ENCODE measurements around the gene UTP11.

UTP11 gene

GRCh38 chr1:38006008-38006828, 6.3 kb upstream of the UTP11 start:
- H3K27me3 ChIP-seq (replicated peaks; ENCODE audit: control insufficient read depth, insufficient read depth, low read length): no peaks in the 10 kb centered on the region
- no peak for DNase-seq (ENCODE audit: extremely low read depth, insufficient read length)
- H3K36me3 ChIP-seq (ENCODE audit: control insufficient read depth, insufficient read depth, low read length): no peaks in the 10 kb centered on the region
- TF ChIP-seq, protein P1, sequence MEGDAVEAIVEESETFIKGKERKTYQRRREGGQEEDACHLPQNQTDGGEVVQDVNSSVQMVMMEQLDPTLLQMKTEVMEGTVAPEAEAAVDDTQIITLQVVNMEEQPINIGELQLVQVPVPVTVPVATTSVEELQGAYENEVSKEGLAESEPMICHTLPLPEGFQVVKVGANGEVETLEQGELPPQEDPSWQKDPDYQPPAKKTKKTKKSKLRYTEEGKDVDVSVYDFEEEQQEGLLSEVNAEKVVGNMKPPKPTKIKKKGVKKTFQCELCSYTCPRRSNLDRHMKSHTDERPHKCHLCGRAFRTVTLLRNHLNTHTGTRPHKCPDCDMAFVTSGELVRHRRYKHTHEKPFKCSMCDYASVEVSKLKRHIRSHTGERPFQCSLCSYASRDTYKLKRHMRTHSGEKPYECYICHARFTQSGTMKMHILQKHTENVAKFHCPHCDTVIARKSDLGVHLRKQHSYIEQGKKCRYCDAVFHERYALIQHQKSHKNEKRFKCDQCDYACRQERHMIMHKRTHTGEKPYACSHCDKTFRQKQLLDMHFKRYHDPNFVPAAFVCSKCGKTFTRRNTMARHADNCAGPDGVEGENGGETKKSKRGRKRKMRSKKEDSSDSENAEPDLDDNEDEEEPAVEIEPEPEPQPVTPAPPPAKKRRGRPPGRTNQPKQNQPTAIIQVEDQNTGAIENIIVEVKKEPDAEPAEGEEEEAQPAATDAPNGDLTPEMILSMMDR (IDR thresholded peaks at IDR 0.05; ENCODE audit: insufficient read depth, low read length, poor library complexity, severe bottlenecking): no peak
- peak overlapping the region; percentile 38 for H3K4me3 ChIP-seq (replicated peaks; ENCODE audit: low read depth, low read length)

GRCh38 chr1:38009088-38009840, 3.3 kb upstream of the UTP11 start:
- Histone ChIP-seq H3K4me3 (replicated peaks; ENCODE audit: low read depth, low read length) (no peak overlapping the region), H3K27me3 (replicated peaks; ENCODE audit: control insufficient read depth, insufficient read depth, low read length) (no peaks in the 10 kb centered on the region), H3K36me3 (ENCODE audit: control insufficient read depth, insufficient read depth, low read length) (no peaks in the 10 kb centered on the region)
- TF ChIP-seq, protein P1 (IDR thresholded peaks at IDR 0.05; ENCODE audit: insufficient read depth, low read length, poor library complexity, severe bottlenecking): no peak
- no peak for DNase-seq (ENCODE audit: extremely low read depth, insufficient read length)

- DNase-seq (ENCODE audit: extremely low read depth, insufficient read length): no peak
- H3K27me3 ChIP-seq (replicated peaks; ENCODE audit: control insufficient read depth, insufficient read depth, low read length): no peaks in the 10 kb centered on the region
- TF ChIP-seq, protein P1 (IDR thresholded peaks at IDR 0.05; ENCODE audit: insufficient read depth, low read length, poor library complexity, severe bottlenecking): no peak
- no peak overlapping the region for H3K4me3 ChIP-seq (replicated peaks; ENCODE audit: low read depth, low read length)
- H3K36me3 ChIP-seq (ENCODE audit: control insufficient read depth, insufficient read depth, low read length): no peaks in the 10 kb centered on the region
Observed at GRCh38 chr1:38009841-38010180, 2.7 kb upstream of the UTP11 start.

DNA sequence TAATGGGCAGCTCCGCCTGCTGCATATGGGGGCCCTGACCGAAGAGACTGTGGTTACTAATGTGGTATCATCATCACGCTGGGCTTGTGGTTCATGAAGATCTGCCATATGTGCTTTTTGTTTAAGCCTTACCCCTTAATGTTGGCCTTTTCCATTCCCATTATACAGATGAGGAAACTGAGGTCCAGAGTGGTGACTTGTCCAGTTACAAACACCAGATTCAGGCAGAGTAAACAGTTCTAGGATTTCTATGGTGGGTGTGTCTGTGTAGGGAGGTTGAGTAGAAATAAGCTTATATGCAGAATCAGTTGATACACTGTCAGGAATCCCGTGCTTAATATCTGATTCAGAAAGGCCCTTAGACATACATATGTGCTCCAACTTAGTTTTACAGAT, 691 bp downstream of the UTP11 start:
- TF ChIP-seq, protein P1 (IDR thresholded peaks at IDR 0.05; ENCODE audit: insufficient read depth, low read length, poor library complexity, severe bottlenecking): no peak
- no peaks in the 10 kb centered on the region for H3K27me3 ChIP-seq (replicated peaks; ENCODE audit: control insufficient read depth, insufficient read depth, low read length)
- peaks cover 5% of the 10 kb centered on the region for H3K36me3 ChIP-seq (ENCODE audit: control insufficient read depth, insufficient read depth, low read length)
- no peak for DNase-seq (ENCODE audit: extremely low read depth, insufficient read length)
- peak overlapping the region; percentile 86 for H3K4me3 ChIP-seq (replicated peaks; ENCODE audit: low read depth, low read length)

DNA sequence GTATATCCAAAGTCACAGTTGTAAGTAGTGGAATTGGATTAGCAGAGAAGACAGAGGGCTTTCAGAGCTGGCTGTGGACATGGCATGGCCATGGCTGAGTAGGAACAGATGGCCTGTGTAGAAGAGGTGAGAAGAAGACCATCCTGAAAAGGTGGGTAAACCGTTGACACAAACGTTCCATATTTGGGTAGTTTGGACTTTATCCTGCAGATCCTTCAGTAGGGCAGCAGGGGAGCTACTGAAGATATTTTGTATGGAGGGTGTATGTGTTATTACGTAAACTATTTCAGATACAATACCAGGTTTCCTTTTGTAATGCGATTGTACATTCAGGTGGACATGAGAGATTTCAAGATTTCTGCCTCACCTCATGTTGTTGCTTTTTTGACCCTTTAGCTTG, 1.6 kb downstream of the UTP11 start:
- Histone ChIP-seq H3K4me3 (replicated peaks; ENCODE audit: low read depth, low read length) (no peak overlapping the region), H3K27me3 (replicated peaks; ENCODE audit: control insufficient read depth, insufficient read depth, low read length) (no peaks in the 10 kb centered on the region), H3K36me3 (ENCODE audit: control insufficient read depth, insufficient read depth, low read length) (peaks cover 5% of the 10 kb centered on the region)
- TF ChIP-seq, protein P1 (IDR thresholded peaks at IDR 0.05; ENCODE audit: insufficient read depth, low read length, poor library complexity, severe bottlenecking): no peak
- no peak for DNase-seq (ENCODE audit: extremely low read depth, insufficient read length)
